Body of pancreas (tissue), 4 donors: ENCODE results near the gene PCDHGB5.

Source experiments
- POLR2A ChIP-seq, 3 donors: fragments of 450-650 bp; IDR thresholded peaks; one replicate each; pipeline ENCODE4 v1.6.1; 2016; ENCODE audit warnings: antibody characterized with exemption in 3 of 3, mild to moderate bottlenecking in 2 of 3
- TF ChIP-seq, protein P1 (sequence below), 7 experiments: fragments of 450-650 bp in 4 of 7; fragments of 200-600 bp in 3 of 7; sonication (generic) in 3 of 7; IDR thresholded peaks; one replicate each; pipeline ENCODE4 v1.5.1; 2016 to 2019; ENCODE audit warnings: antibody characterized with exemption in 7 of 7

DNA sequence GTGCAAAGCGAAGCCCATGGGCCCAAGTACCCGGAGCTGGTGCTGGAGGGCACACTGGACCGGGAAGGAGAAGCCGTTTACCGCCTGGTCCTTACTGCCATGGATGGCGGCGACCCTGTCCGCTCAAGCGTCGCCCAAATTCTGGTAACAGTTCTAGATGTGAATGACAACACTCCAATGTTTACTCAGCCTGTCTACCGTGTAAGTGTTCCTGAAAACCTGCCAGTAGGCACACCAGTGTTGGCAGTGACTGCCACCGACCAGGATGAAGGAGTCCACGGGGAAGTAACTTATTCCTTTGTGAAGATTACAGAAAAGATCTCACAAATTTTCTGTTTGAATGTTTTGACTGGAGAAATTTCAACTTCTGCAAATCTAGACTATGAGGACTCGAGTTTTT lies 23.1 kb upstream of the PCDHGB5 start:
- TF ChIP-seq, protein P1, sequence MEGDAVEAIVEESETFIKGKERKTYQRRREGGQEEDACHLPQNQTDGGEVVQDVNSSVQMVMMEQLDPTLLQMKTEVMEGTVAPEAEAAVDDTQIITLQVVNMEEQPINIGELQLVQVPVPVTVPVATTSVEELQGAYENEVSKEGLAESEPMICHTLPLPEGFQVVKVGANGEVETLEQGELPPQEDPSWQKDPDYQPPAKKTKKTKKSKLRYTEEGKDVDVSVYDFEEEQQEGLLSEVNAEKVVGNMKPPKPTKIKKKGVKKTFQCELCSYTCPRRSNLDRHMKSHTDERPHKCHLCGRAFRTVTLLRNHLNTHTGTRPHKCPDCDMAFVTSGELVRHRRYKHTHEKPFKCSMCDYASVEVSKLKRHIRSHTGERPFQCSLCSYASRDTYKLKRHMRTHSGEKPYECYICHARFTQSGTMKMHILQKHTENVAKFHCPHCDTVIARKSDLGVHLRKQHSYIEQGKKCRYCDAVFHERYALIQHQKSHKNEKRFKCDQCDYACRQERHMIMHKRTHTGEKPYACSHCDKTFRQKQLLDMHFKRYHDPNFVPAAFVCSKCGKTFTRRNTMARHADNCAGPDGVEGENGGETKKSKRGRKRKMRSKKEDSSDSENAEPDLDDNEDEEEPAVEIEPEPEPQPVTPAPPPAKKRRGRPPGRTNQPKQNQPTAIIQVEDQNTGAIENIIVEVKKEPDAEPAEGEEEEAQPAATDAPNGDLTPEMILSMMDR (IDR thresholded peaks at IDR 0.05) = no peak
- no peak for TF ChIP-seq POLR2A (IDR thresholded peaks at IDR 0.05)
